Tongue (tissue), 2 donors: ENCODE results near the gene SIM2. TPM values are rescaled to one million over a fixed set of nuclear protein-coding genes. Genes with fewer than 3 reads are reported as not detected.
"Not testable (repeated sequence)": the region's sequence is repeated elsewhere in the genome, so short reads cannot be mapped to it uniquely, and the experiment has no call there.

ENCODE experiments used
- DNase-seq: peaks from one replicate; pipeline ENCODE4 v3.0.0-alpha.2; 2015
- total RNA-seq: library from RNA; depleted of rRNA; stranded (reverse); fragments of >200 nt; gene quantifications from one replicate; pipeline ENCODE4 v1.2.3, GENCODE V29; 2014

SIM2 gene, protein sequence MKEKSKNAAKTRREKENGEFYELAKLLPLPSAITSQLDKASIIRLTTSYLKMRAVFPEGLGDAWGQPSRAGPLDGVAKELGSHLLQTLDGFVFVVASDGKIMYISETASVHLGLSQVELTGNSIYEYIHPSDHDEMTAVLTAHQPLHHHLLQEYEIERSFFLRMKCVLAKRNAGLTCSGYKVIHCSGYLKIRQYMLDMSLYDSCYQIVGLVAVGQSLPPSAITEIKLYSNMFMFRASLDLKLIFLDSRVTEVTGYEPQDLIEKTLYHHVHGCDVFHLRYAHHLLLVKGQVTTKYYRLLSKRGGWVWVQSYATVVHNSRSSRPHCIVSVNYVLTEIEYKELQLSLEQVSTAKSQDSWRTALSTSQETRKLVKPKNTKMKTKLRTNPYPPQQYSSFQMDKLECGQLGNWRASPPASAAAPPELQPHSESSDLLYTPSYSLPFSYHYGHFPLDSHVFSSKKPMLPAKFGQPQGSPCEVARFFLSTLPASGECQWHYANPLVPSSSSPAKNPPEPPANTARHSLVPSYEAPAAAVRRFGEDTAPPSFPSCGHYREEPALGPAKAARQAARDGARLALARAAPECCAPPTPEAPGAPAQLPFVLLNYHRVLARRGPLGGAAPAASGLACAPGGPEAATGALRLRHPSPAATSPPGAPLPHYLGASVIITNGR
- total RNA-seq, result 14.6 TPM

DNA sequence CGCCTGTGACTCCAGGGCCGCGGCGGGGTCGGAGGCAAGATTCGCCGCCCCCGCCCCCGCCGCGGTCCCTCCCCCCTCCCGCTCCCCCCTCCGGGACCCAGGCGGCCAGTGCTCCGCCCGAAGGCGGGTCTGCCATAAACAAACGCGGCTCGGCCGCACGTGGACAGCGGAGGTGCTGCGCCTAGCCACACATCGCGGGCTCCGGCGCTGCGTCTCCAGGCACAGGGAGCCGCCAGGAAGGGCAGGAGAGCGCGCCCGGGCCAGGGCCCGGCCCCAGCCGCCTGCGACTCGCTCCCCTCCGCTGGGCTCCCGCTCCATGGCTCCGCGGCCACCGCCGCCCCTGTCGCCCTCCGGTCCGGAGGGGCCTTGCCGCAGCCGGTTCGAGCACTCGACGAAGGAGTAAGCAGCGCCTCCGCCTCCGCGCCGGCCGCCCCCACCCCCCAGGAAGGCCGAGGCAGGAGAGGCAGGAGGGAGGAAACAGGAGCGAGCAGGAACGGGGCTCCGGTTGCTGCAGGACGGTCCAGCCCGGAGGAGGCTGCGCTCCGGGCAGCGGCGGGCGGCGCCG is at the start of gene SIM2:
Gene SIM2 (plus strand): TSS at position 135 of the 565 bp plus-strand sequence. CDS start 632 bp downstream, outside the sequence.
- peak; percentile 62 for DNase-seq

- peak; percentile 47 for DNase-seq
Observed at GRCh38 chr21:36654324-36654723, 44.6 kb upstream of the SIM2 start.

DNA sequence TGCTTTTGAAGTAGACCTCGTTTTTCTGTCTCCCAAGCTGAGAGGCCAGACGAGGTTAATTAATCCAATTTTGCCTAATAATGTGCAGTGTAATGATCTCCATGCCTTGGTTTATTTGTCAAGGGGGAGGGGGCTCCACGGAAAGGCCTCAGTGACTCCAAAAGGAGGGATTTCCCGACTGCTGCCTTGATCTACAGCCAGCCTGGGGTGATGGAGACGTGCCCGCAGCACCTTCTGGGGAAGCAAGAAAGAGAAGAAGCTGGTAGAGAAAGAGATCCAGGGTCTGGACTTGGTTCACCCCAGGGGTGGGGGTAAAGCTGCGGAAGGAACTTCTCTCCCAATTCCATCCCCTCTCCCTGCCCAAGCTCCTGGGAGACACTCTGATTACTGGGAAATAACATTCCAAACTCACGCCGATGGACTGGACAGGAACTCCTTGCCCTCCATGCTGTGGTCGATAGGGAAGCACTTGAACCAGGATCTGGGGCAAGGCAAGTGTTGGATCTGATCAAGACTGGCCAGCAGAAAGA is 44.1 kb upstream of the SIM2 start:
- no peak for DNase-seq

GRCh38 chr21:36656138-36656537 is 42.8 kb upstream of the SIM2 start:
- no peak for DNase-seq

DNA sequence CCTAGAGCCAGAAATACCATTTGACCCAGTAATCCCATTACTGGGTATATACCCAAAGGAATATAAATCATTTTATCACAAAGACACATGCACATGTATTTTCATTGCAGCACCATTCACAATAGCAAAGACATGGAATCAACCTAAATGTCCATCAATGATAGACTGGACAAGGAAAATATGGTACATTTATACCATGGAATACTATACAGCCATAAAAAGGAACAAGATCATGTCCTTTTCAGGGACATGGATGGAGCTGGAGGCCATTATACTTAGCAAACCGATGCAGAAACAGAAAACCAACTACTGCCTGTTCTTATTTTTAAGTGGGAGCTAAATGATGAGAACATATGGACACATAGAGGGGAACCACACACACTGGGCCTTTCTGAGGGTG is 41.6 kb upstream of the SIM2 start:
- DNase-seq, result not testable (repeated sequence)

DNA sequence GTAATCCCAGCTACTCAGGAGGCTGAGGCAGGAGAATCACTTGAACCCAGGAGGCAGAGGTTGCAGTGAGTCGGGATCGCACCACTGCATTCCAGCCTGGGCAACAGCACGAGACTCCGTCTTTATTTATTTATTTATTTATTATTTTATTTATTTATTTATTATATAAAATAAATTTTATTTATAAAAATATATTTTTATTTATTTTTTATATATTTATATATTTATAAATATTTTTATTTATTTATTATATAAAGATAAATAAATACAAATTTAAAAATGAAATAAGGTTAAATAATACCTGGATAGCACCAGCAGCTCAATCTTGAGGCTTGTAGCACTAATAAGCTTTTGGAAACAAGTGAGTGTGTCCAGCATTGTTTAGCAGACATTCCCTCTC is 40.9 kb upstream of the SIM2 start:
- DNase-seq, result no peak

DNA sequence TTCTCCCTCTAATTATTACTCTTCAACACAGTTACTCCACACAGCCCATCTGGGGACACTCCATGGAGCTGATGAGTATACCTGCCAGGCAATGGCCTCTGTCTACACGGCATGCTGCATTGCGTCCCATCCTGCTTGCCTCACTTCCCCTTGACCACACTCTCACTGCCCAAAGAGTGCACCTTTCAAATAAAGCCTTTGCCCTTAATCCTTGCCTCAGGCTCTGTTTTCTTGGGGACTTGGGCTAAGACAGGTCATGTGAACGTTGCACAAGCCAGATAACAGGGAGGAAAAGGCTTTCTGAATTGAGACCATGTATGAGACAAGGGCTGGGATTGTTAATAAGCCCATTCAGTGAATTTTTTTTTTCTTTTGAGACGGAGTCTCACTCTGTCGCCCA is 40.0 kb upstream of the SIM2 start:
- no peak for DNase-seq

DNA sequence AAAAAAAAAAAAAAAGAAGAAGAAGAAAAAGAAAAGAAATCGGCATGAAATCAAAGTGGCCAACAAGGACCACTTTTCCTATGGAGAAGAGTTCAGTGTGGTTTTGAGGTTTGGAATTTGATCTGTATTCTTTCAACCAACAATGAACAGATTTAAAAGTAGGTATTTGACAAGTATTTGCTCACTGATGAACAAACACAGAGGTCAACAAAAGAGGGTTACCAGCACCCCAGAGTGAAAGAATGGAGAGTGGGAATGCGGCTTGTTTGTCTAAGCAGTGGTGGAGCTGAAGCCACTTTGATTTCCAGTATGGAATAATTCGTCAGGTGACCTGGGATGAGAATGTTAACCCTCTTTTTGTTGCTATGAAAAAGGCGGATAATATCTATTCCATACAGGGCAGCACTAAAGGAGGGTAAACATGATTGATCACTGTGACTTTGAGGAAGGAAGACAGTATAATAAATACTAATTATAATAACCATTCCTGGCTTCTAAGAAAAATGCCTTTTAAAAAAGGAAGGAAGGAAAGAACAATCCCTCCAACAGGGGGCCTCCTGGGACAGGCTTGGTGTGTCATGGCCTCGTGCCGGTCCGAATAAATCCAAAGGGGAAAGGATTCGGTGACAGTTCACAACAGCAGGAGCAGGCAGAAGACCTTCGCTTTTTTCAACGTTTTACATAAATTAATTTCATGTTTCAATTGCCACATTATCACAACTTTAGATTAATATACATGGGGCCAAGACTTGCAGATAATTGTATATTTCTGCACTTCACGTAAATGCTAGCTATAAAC is 37.2 kb upstream of the SIM2 start:
- peak; percentile 15 for DNase-seq

- no peak for DNase-seq
Observed at GRCh38 chr21:36663033-36663855, 35.7 kb upstream of the SIM2 start.

- no peak for DNase-seq
Observed at GRCh38 chr21:36664662-36664990, 34.3 kb upstream of the SIM2 start.

- DNase-seq, result no peak
Observed at GRCh38 chr21:36665806-36666205, 33.1 kb upstream of the SIM2 start.

- no peak for DNase-seq
Observed at GRCh38 chr21:36668713-36669112, 30.2 kb upstream of the SIM2 start.

DNA sequence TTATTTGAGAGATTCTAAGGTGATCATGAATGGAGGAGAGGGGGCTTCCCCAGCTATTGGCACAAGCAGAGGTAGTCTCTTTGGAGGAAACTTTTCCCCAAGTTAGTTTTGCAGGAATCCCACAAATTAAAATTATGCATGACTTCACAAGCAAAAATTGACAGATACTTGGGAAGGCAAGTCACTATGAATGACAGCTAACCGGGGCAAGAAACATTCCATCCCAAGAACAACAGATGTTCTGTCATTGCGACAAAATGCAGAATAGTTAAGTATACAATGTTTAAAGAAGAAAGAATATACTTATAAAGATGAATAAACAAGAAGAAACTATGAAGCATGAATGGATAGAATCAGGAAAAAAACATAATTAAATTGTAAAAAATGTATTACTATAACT is 27.1 kb upstream of the SIM2 start:
- DNase-seq, result peak; percentile 70

DNA sequence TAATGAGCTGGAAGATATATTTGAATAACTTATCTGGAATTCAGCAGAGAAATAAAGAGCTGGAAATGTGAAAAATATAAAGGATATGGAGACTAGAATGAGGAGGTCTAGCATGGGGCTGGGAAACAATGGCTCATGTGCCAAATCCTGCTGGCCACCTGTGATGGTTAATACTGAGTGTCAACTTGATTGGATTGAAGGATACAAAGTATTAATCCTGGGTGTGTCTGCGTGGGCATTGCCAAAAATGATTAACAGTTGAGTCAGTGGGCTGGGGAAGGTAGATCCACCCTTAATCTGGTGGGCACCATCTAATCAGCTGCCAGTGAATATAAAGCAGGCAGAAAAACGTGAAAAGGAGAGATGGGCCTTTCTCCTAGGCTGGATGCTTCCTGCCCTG is 26.6 kb upstream of the SIM2 start:
- not testable (repeated sequence) for DNase-seq

DNA sequence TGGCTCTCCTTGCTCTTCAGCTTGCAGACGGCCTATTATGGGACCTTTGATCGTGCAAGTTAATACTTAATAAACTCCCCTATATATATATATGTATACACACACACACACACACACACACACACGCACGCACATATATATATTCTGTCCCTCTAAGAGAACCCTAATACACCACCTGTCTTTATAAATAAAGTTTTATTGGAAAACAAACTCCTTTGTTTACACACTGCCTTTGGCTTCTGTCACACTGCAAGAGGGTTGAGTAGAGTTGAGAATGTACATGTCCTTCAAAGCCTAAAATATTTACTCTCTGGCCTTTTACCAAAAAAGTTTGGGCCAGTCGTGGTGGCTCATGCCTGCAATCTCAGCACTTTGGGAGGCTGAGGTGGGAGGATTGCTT is 26.2 kb upstream of the SIM2 start:
- DNase-seq, result no peak

GRCh38 chr21:36676039-36676950 is 22.6 kb upstream of the SIM2 start:
- no peak for DNase-seq

DNA sequence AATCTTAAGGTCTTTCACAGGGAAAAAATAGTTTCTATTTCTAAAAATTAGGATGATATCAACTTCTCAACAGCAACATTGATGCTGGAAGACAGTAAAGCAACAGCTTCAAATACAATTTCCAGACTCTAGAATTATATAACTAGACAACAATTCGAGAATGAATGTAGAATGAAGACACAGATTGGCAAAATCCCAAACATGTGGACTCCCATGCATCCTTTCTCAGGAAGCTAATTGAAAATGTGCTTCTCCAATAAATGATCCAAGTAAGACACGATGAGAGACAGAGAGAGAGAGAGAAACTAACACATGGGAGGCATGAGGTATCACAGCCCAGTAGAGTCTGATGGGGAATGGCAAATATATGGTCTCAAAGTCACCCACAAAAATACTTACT is 21.5 kb upstream of the SIM2 start:
- peak; percentile 59 for DNase-seq

- DNase-seq, result no peak
Observed at GRCh38 chr21:36678538-36678937, 20.4 kb upstream of the SIM2 start.

- DNase-seq, result no peak
Observed at GRCh38 chr21:36681117-36681631, 17.7 kb upstream of the SIM2 start.
